OCI-LY1 (cell line): Measurements from ENCODE around the gene SLC1A4.

ENCODE experiments used
- H2AFZ ChIP-seq: fragments of 200-600 bp; sonication (generic), shearing (Covaris generic); 2 replicates; pipeline ENCODE4 v1.6.0; 2014; ENCODE audit warnings: antibody characterized with exemption, mild to moderate bottlenecking, low read length
- H3F3A ChIP-seq: fragments of 200-600 bp; sonication (generic), shearing (Covaris generic); 2 replicates; pipeline ENCODE4 v1.6.0; 2014; ENCODE audit warnings: mild to moderate bottlenecking, antibody characterized with exemption, low read length, moderate library complexity; ENCODE audit not compliant: insufficient read depth
- H3K27ac ChIP-seq: fragments of 200-600 bp; sonication (generic); 2 replicates; pipeline ENCODE4 v1.5.1; 2014; ENCODE audit warnings: low read length, mixed run types, mild to moderate bottlenecking, low read depth; ENCODE audit not compliant: poor library complexity, severe bottlenecking
- H3K27me3 ChIP-seq: fragments of 200-600 bp; sonication (generic); 2 replicates; pipeline ENCODE4 v1.6.0; 2014; ENCODE audit warnings: antibody characterized with exemption, mild to moderate bottlenecking, low read length, moderate library complexity; ENCODE audit not compliant: insufficient read depth
- H3K36me3 ChIP-seq: fragments of 200-600 bp; sonication (generic); 2 replicates; pipeline ENCODE4 v1.6.1; 2014; ENCODE audit warnings: mild to moderate bottlenecking, antibody characterized with exemption, low read length, moderate library complexity, mixed read lengths; ENCODE audit not compliant: insufficient read depth
- H3K4me1 ChIP-seq: fragments of 200-600 bp; sonication (generic); 2 replicates; pipeline ENCODE4 v1.5.1; 2014; ENCODE audit warnings: mild to moderate bottlenecking, low read length, moderate library complexity; ENCODE audit not compliant: insufficient read depth, severe bottlenecking
- H3K4me2 ChIP-seq: fragments of 200-600 bp; sonication (generic), shearing (Covaris generic); 2 replicates; pipeline ENCODE4 v1.6.1; 2014; ENCODE audit warnings: low read length
- H3K4me3 ChIP-seq: fragments of 200-600 bp; sonication (generic); 2 replicates; pipeline ENCODE4 v1.5.1; 2014; ENCODE audit warnings: low read length, low read depth, mild to moderate bottlenecking, mixed read lengths; ENCODE audit not compliant: poor library complexity, severe bottlenecking
- H3K79me2 ChIP-seq: fragments of 200-600 bp; shearing (Covaris generic); 2 replicates; pipeline ENCODE4 v1.6.1; 2016; ENCODE audit warnings: mixed run types, low read length, mixed read lengths; ENCODE audit not compliant: insufficient read depth
- H3K9ac ChIP-seq: fragments of 200-600 bp; sonication (generic), shearing (Covaris generic); 2 replicates; pipeline ENCODE4 v1.6.1; 2014; ENCODE audit warnings: mild to moderate bottlenecking, low read length, mixed read lengths
- H3K9me2 ChIP-seq: fragments of 200-600 bp; sonication (generic), shearing (Covaris generic); 2 replicates; pipeline ENCODE4 v1.6.1; 2014; ENCODE audit warnings: low read depth, mild to moderate bottlenecking, low read length, mixed read lengths
- H3K9me3 ChIP-seq: fragments of 200-600 bp; shearing (Covaris generic); 2 replicates; pipeline ENCODE4 v1.6.1; 2014; ENCODE audit warnings: low read length, mixed read lengths
- H4K20me1 ChIP-seq: fragments of 200-600 bp; sonication (generic), shearing (Covaris generic); 2 replicates; pipeline ENCODE4 v1.6.0; 2016; ENCODE audit warnings: mild to moderate bottlenecking, low read length; ENCODE audit not compliant: insufficient read depth
- CTCF ChIP-seq: fragments of 200-600 bp; sonication (generic), shearing (Covaris generic); IDR thresholded peaks from 2 replicates; pipeline ENCODE4 v1.5.1; 2017; ENCODE audit warnings: mild to moderate bottlenecking, antibody characterized with exemption, low read length, moderate library complexity, mixed read lengths
- EZH2 ChIP-seq: fragments of 200-600 bp; sonication (generic), shearing (Covaris generic); IDR thresholded peaks from 2 replicates; pipeline ENCODE4 v1.8.0; 2017; ENCODE audit warnings: borderline replicate concordance, mixed run types, mild to moderate bottlenecking, antibody characterized with exemption, low read length, moderate library complexity, mixed read lengths

Gene SLC1A4

GRCh38 chr2:65040400-65041261 is 51.4 kb downstream of the SLC1A4 start:
- Histone ChIP-seq H3K4me3 (no peak overlapping the region), H2AFZ (no peak overlapping the region)

GRCh38 chr2:65043001-65043400 is 53.8 kb downstream of the SLC1A4 start:
- Histone ChIP-seq H3K27ac (no peak overlapping the region), H3K9me2 (no peaks in the 10 kb centered on the region), H3K36me3 (peaks cover 59% of the 10 kb centered on the region), H3F3A (no peaks in the 10 kb centered on the region), H4K20me1 (no peaks in the 10 kb centered on the region), H3K4me3 (no peak overlapping the region), H3K9me3 (peaks cover 5% of the 10 kb centered on the region; the same call in 1 of the 2 replicates), H3K4me1 (peaks cover 11% of the 10 kb centered on the region), H3K27me3 (no peaks in the 10 kb centered on the region), H3K4me2 (no peak overlapping the region), H3K79me2 (no peaks in the 10 kb centered on the region), H3K9ac (no peak overlapping the region), H2AFZ (no peak overlapping the region)
- no peak for TF ChIP-seq EZH2
- no peak for TF ChIP-seq CTCF

More at GRCh38 chr2:65040400-65041261, 51.4 kb downstream of the SLC1A4 start:
- Histone ChIP-seq H3K4me1 (peaks cover 22% of the 10 kb centered on the region), H3K9me2 (no peaks in the 10 kb centered on the region), H3K27me3 (no peaks in the 10 kb centered on the region), H3K9ac (no peak overlapping the region), H3K9me3 (no peaks in the 10 kb centered on the region), H3K27ac (peak overlapping the region; percentile 61), H3F3A (no peaks in the 10 kb centered on the region), H4K20me1 (no peaks in the 10 kb centered on the region), H3K4me2 (peak overlapping the region; percentile 29), H3K79me2 (no peaks in the 10 kb centered on the region), H3K36me3 (peaks cover 59% of the 10 kb centered on the region)
- no peak for TF ChIP-seq EZH2
- TF ChIP-seq CTCF: peak; percentile 91

- Histone ChIP-seq H3K9ac (no peak overlapping the region), H3K4me3 (no peak overlapping the region), H3K79me2 (no peaks in the 10 kb centered on the region), H3K4me1 (peaks cover 11% of the 10 kb centered on the region), H3K9me2 (no peaks in the 10 kb centered on the region), H3K27ac (no peak overlapping the region), H3K4me2 (no peak overlapping the region), H3K27me3 (no peaks in the 10 kb centered on the region), H4K20me1 (no peaks in the 10 kb centered on the region), H3F3A (no peaks in the 10 kb centered on the region), H3K9me3 (peaks cover 6% of the 10 kb centered on the region; the same call in 1 of the 2 replicates), H3K36me3 (peaks cover 61% of the 10 kb centered on the region), H2AFZ (no peak overlapping the region)
- no peak for TF ChIP-seq EZH2
Measured at GRCh38 chr2:65044097-65044735, 55.0 kb downstream of the SLC1A4 start.
